Left ventricle myocardium inferior (tissue), 1 donor: ENCODE data around the gene HDAC4. TPM values are rescaled to one million over a fixed set of nuclear protein-coding genes. Genes with fewer than 3 reads are reported as not detected.
A peak's percentile ranks its signal among the peaks of the same experiment; 100 is the strongest.

Experiments
- DNase-seq: peaks from one replicate; pipeline ENCODE4 v3.0.0-alpha.2; 2020
- H3K27ac ChIP-seq: fragments of 200-600 bp; replicated peaks from 2 replicates; pipeline ENCODE4 v1.8.0; 2021
- H3K27me3 ChIP-seq: fragments of 200-600 bp; 2 replicates; pipeline ENCODE4 v1.8.0; 2021; ENCODE audit warnings: low read depth
- H3K36me3 ChIP-seq: fragments of 200-600 bp; 2 replicates; pipeline ENCODE4 v1.8.0; 2021
- H3K4me1 ChIP-seq: fragments of 200-600 bp; 2 replicates; pipeline ENCODE4 v1.8.0; 2021
- H3K4me3 ChIP-seq: fragments of 200-600 bp; 2 replicates; pipeline ENCODE4 v1.8.0; 2021; ENCODE audit warnings: mild to moderate bottlenecking, moderate library complexity
- H3K9me3 ChIP-seq: fragments of 200-600 bp; replicated peaks from 2 replicates; pipeline ENCODE4 v1.8.0; 2021
- CTCF ChIP-seq: fragments of 200-600 bp; IDR thresholded peaks from 2 replicates; pipeline ENCODE4 v1.8.0; 2021; ENCODE audit warnings: antibody characterized with exemption, mild to moderate bottlenecking, borderline replicate concordance
- intact Hi-C: fragments of 100-400 bp; cut with micrococcal nuclease; formaldehyde crosslinking; loops from one replicate; pipeline ENCODE4 v1.11.0; 2022
- total RNA-seq: library from RNA; stranded (reverse); fragmentation: NEBNext Ultra II Directional; extraction: Animal tissue kit (Norgen Biotek cat#: 25700); gene quantifications from one replicate; pipeline ENCODE4 v1.2.1, GENCODE V29; 2021
- donor health status: DM: no; HTN: yes; CAD: no; lungs with severe emphysema.

HDAC4 gene
- total RNA-seq, 1 donor from 2014 or later: 23.9 TPM

GRCh38 chr2:239003624-239004273, 397.1 kb downstream of the HDAC4 start:
- DNase-seq: no peak
- intact Hi-C loops: no loop called here
- no peaks in the 10 kb centered on the region for H3K36me3 ChIP-seq
- peak overlapping the region; percentile 37 for H3K4me3 ChIP-seq
- H3K27me3 ChIP-seq: peaks cover 63% of the 10 kb centered on the region
- TF ChIP-seq CTCF: no peak
- peaks cover 17% of the 10 kb centered on the region for H3K9me3 ChIP-seq
- no peaks in the 10 kb centered on the region for H3K4me1 ChIP-seq
- no peak overlapping the region for H3K27ac ChIP-seq

- DNase-seq: no peak
- Histone ChIP-seq H3K9me3 (peaks cover 17% of the 10 kb centered on the region), H3K36me3 (no peaks in the 10 kb centered on the region), H3K27me3 (peaks cover 59% of the 10 kb centered on the region), H3K4me3 (peak overlapping the region; percentile 37), H3K27ac (peak overlapping the region; percentile 48), H3K4me1 (no peaks in the 10 kb centered on the region)
- intact Hi-C loops: no loop called here
- TF ChIP-seq CTCF: no peak
Observed at GRCh38 chr2:239002954-239003623, 397.7 kb downstream of the HDAC4 start.

- intact Hi-C loops: no loop called here
- H3K27me3 ChIP-seq: peaks cover 59% of the 10 kb centered on the region
- H3K27ac ChIP-seq: peak overlapping the region; percentile 48
- no peak overlapping the region for H3K4me3 ChIP-seq
- no peaks in the 10 kb centered on the region for H3K36me3 ChIP-seq
- no peaks in the 10 kb centered on the region for H3K4me1 ChIP-seq
- no peak for TF ChIP-seq CTCF
- H3K9me3 ChIP-seq: peaks cover 17% of the 10 kb centered on the region
- DNase-seq: no peak
Observed at GRCh38 chr2:239002591-239002953, 398.2 kb downstream of the HDAC4 start.

- Histone ChIP-seq H3K9me3 (peaks cover 17% of the 10 kb centered on the region), H3K27ac (no peak overlapping the region), H3K4me3 (no peak overlapping the region), H3K27me3 (peaks cover 56% of the 10 kb centered on the region), H3K4me1 (no peaks in the 10 kb centered on the region), H3K36me3 (no peaks in the 10 kb centered on the region)
- intact Hi-C loops: no loop called here
- no peak for TF ChIP-seq CTCF
- no peak for DNase-seq
Observed at GRCh38 chr2:239001794-239002193, 399.0 kb downstream of the HDAC4 start.

- no peaks in the 10 kb centered on the region for H3K36me3 ChIP-seq
- no peak for DNase-seq
- H3K9me3 ChIP-seq: peaks cover 17% of the 10 kb centered on the region
- no peak for TF ChIP-seq CTCF
- no peaks in the 10 kb centered on the region for H3K4me1 ChIP-seq
- no peak overlapping the region for H3K4me3 ChIP-seq
- peaks cover 52% of the 10 kb centered on the region for H3K27me3 ChIP-seq
- no peak overlapping the region for H3K27ac ChIP-seq
- intact Hi-C loops: no loop called here
Observed at GRCh38 chr2:239000500-239001073, 400.2 kb downstream of the HDAC4 start.
